HepG2 (cell line): Measurements from ENCODE around the gene ALDOA. TPM values are rescaled to one million over a fixed set of nuclear protein-coding genes. Genes with fewer than 3 reads are reported as not detected.

Source experiments
- AKAP8 ChIP-seq: sonication (generic); formaldehyde crosslinking; IDR thresholded peaks from 2 replicates; pipeline ENCODE4 v1.5.1; 2020; ENCODE audit warnings: mild to moderate bottlenecking, missing genetic modification reagents
- BRCA1 ChIP-seq: sonication (generic); formaldehyde crosslinking; IDR thresholded peaks from 2 replicates; pipeline ENCODE4 v1.4.0; 2020; ENCODE audit warnings: missing genetic modification reagents
- CBX1 ChIP-seq: IDR thresholded peaks from one replicate; pipeline ENCODE4 v1.6.1; 2016; ENCODE audit warnings: antibody characterized with exemption, low read depth
- CSRNP2 ChIP-seq: sonication (generic); formaldehyde crosslinking; conservative IDR thresholded peaks from 2 replicates; pipeline ENCODE4 v1.8.0; 2022; ENCODE audit warnings: low read depth, missing genetic modification reagents
- FOSL2 ChIP-seq: sonication (generic); formaldehyde crosslinking; IDR thresholded peaks from 2 replicates; pipeline ENCODE4 v1.4.0; 2020; ENCODE audit warnings: missing genetic modification reagents
- JUNB ChIP-seq: sonication (generic); formaldehyde crosslinking; IDR thresholded peaks from 2 replicates; pipeline ENCODE4 v1.8.0; 2022; ENCODE audit warnings: missing genetic modification reagents, mild to moderate bottlenecking, borderline replicate concordance
- PTBP1 ChIP-seq: fragments of 200-400 bp; formaldehyde crosslinking; IDR thresholded peaks from 2 replicates; pipeline ENCODE4 v1.6.1; 2018; ENCODE audit warnings: low read length, low read depth; ENCODE audit not compliant: poor library complexity, severe bottlenecking
- REPIN1 ChIP-seq: sonication (generic); formaldehyde crosslinking; IDR thresholded peaks from 2 replicates; pipeline ENCODE4 v1.8.0; 2022; ENCODE audit warnings: missing genetic modification reagents, low read depth, mild to moderate bottlenecking, borderline replicate concordance
- SAP130 ChIP-seq: IDR thresholded peaks from 2 replicates; pipeline ENCODE4 v1.6.1; 2016; ENCODE audit warnings: low read depth
- SP4 ChIP-seq: sonication (generic); formaldehyde crosslinking; IDR thresholded peaks from 2 replicates; pipeline ENCODE4 v1.8.1; 2023; ENCODE audit warnings: mild to moderate bottlenecking, missing genetic modification reagents
- SRSF4 ChIP-seq: fragments of 200-400 bp; formaldehyde crosslinking; IDR thresholded peaks from one replicate; pipeline ENCODE4 v1.6.1; 2018; ENCODE audit warnings: mild to moderate bottlenecking, low read depth, low read length, moderate library complexity; ENCODE audit not compliant: poor library complexity, severe bottlenecking
- TBX2 ChIP-seq: sonication (generic); formaldehyde crosslinking; IDR thresholded peaks from 2 replicates; pipeline ENCODE4 v1.5.0; 2020; ENCODE audit warnings: missing genetic modification reagents, mild to moderate bottlenecking, borderline replicate concordance
- TFAP4 ChIP-seq: sonication (generic); IDR thresholded peaks from 2 replicates; pipeline ENCODE4 v1.6.1; 2016; ENCODE audit warnings: low read depth, borderline replicate concordance
- TGIF2 ChIP-seq: IDR thresholded peaks from 2 replicates; pipeline ENCODE4 v1.6.1; 2016; ENCODE audit warnings: control low read depth, missing compliant biosample characterization
- TIGD3 ChIP-seq: sonication (generic); formaldehyde crosslinking; IDR thresholded peaks from 2 replicates; pipeline ENCODE4 v1.5.1; 2020; ENCODE audit warnings: mild to moderate bottlenecking, missing genetic modification reagents, borderline replicate concordance
- TSC22D2 ChIP-seq: sonication (generic); formaldehyde crosslinking; IDR thresholded peaks from 2 replicates; pipeline ENCODE4 v1.5.1; 2020; ENCODE audit warnings: missing genetic modification reagents, mild to moderate bottlenecking, borderline replicate concordance
- U2AF1 ChIP-seq: fragments of 200-400 bp; formaldehyde crosslinking; optimal IDR thresholded peaks from 2 replicates; pipeline ENCODE3; 2017; ENCODE audit warnings: mild to moderate bottlenecking, low read depth, low read length
- ZBTB20 ChIP-seq: sonication (generic); formaldehyde crosslinking; IDR thresholded peaks from 2 replicates; pipeline ENCODE4 v1.8.1; 2023; ENCODE audit warnings: missing genetic modification reagents, low read depth, mild to moderate bottlenecking, borderline replicate concordance
- ZMYM2 ChIP-seq: sonication (generic); formaldehyde crosslinking; IDR thresholded peaks from 2 replicates; pipeline ENCODE4 v1.8.0; 2022; ENCODE audit warnings: mild to moderate bottlenecking, missing genetic modification reagents
- ZNF10 ChIP-seq: sonication (generic); formaldehyde crosslinking; IDR thresholded peaks from 2 replicates; pipeline ENCODE4 v1.4.0; 2020; ENCODE audit warnings: mild to moderate bottlenecking, low read depth, missing genetic modification reagents, borderline replicate concordance
- ZNF138 ChIP-seq: sonication (generic); formaldehyde crosslinking; IDR thresholded peaks from 2 replicates; pipeline ENCODE4 v1.5.0; 2020; ENCODE audit warnings: mild to moderate bottlenecking, low read depth, missing genetic modification reagents
- ZNF275 ChIP-seq: sonication (generic); formaldehyde crosslinking; IDR thresholded peaks from 2 replicates; pipeline ENCODE4 v1.8.0; 2022; ENCODE audit warnings: missing genetic modification reagents, mild to moderate bottlenecking, inconsistent platforms, borderline replicate concordance
- ZNF709 ChIP-seq: sonication (generic); formaldehyde crosslinking; IDR thresholded peaks from 2 replicates; pipeline ENCODE4 v1.5.0; 2020; ENCODE audit warnings: mild to moderate bottlenecking, missing genetic modification reagents
- polyA plus RNA-seq, 8 experiments: library from polyadenylated mRNA; depleted of rRNA in 3 of 8; stranded (reverse) in 7 of 8; unstranded in 1 of 8; fragments of >200 nt; fragmentation: Illumina TruSeq in 4 of 8; extraction: Trizol in 4 of 8; gene quantifications; 2 replicates each; pipeline versions ENCODE4 v1.2.1 to v1.2.3, GENCODE V29; 2011 to 2016; ENCODE audit warnings: low read depth in 4 of 8, missing spikeins in 1 of 8, mixed read lengths in 1 of 8; ENCODE audit not compliant: insufficient read depth in 1 of 8
- total RNA-seq, 5 experiments: library from RNA; depleted of rRNA; stranded (reverse); fragments of >200 nt; fragmentation: Illumina TruSeq; extraction: Trizol; gene quantifications; 2 replicates each; pipeline ENCODE4 v1.2.3, GENCODE V29; 2016; ENCODE audit warnings: low read depth in 1 of 5

Gene ALDOA
- total and polyA plus RNA-seq, 2 of the 13 experiments (the other 11 are each of a cell fraction or from before 2014, with no cell fraction given) = 925 to 1,884 TPM

- TF ChIP-seq TIGD3 (CRISPR knock-in tag) (peak; percentile 62), SAP130 (peak; percentile 84), ZBTB20 (peak; percentile 46), TSC22D2 (no peak; the same call in 1 of the 2 replicates), CSRNP2 (CRISPR knock-in tag) (no peak), ZNF709 (CRISPR knock-in tag) (no peak; the same call in 1 of the 2 replicates), TGIF2 (peak; percentile 91), ZNF138 (0 out of 2 replicates have a peak, but pooled peaks have one; percentile 66), U2AF1 (no peak), BRCA1 (CRISPR knock-in tag) (peak; percentile 75), AKAP8 (CRISPR knock-in tag) (peak; percentile 21; the same call in 1 of the 2 replicates), TBX2 (CRISPR knock-in tag) (peak; percentile 88), SP4 (CRISPR knock-in tag) (no peak; the same call in 1 of the 2 replicates), FOSL2 (peak; percentile 50), CBX1 (peak; percentile 64), ZNF275 (CRISPR knock-in tag) (no peak), ZNF10 (CRISPR knock-in tag) (no peak), REPIN1 (CRISPR knock-in tag) (no peak), SRSF4 (no peak), JUNB (no peak), ZMYM2 (CRISPR knock-in tag) (peak; percentile 46; the same call in 1 of the 2 replicates), TFAP4 (peak; percentile 61; the same call in 1 of the 2 replicates), PTBP1 (peak; percentile 16)
These were observed 26.2 kb downstream of the ALDOA start, which contains the start of gene TBX6 (continued) for GRCh38 chr16:30091474-30092372.
